SK-N-SH treated with all-trans-retinoic acid at 6 μM for 48 hours (cell line): Measurements from ENCODE around the gene TLCD5.
A peak's percentile ranks its signal among the peaks of the same experiment; 100 is the strongest.

Source experiments
- ATAC-seq: fragments of 200-7000 bp; cut with Tn5 transposase; 3 replicates; pipeline ENCODE4 v1.9.1; 2020; ENCODE audit warnings: mild to moderate bottlenecking, moderate library complexity
- ARNTL ChIP-seq: fragments of 450-650 bp; formaldehyde crosslinking; IDR thresholded peaks from 2 replicates; pipeline ENCODE4 v1.5.0; 2020; ENCODE audit warnings: low read depth, mild to moderate bottlenecking, moderate library complexity, borderline replicate concordance
- BACH2 ChIP-seq: fragments of 250-450 bp; sonication (Bioruptor Pico); IDR thresholded peaks from 2 replicates; pipeline ENCODE4 v1.9.0; 2021; ENCODE audit warnings: mild to moderate bottlenecking, borderline replicate concordance
- CREB5 ChIP-seq: fragments of 250-450 bp; sonication (Bioruptor Pico); IDR thresholded peaks from 2 replicates; pipeline ENCODE4 v1.5.1; 2020; ENCODE audit warnings: low read depth, mild to moderate bottlenecking, moderate library complexity
- CSDC2 ChIP-seq: fragments of 250-450 bp; sonication (Bioruptor Pico); IDR thresholded peaks from 2 replicates; pipeline ENCODE4 v1.5.0; 2020; ENCODE audit warnings: mild to moderate bottlenecking, moderate library complexity
- CSRNP3 ChIP-seq: fragments of 250-450 bp; sonication (Bioruptor Pico); IDR thresholded peaks from 2 replicates; pipeline ENCODE4 v1.5.1; 2021; ENCODE audit warnings: mild to moderate bottlenecking, moderate library complexity
- ESRRG ChIP-seq: fragments of 250-450 bp; sonication (Bioruptor Pico); IDR thresholded peaks from 2 replicates; pipeline ENCODE4 v1.6.1; 2021; ENCODE audit warnings: mild to moderate bottlenecking
- GLIS3 ChIP-seq: fragments of 250-450 bp; sonication (Bioruptor Pico); IDR thresholded peaks from 2 replicates; pipeline ENCODE4 v1.5.0; 2020; ENCODE audit warnings: mild to moderate bottlenecking, moderate library complexity
- ISL1 ChIP-seq: fragments of 250-450 bp; sonication (Bioruptor Pico); IDR thresholded peaks from 2 replicates; pipeline ENCODE4 v2.1.2; 2022; ENCODE audit warnings: mild to moderate bottlenecking, moderate library complexity
- OSR1 ChIP-seq: fragments of 250-450 bp; sonication (Bioruptor Pico); IDR thresholded peaks from 2 replicates; pipeline ENCODE4 v1.8.0; 2022; ENCODE audit warnings: moderate library complexity, mild to moderate bottlenecking, inconsistent platforms
- PATZ1 ChIP-seq: fragments of 250-450 bp; sonication (Bioruptor Pico); IDR thresholded peaks from 2 replicates; pipeline ENCODE4 v1.8.0; 2020; ENCODE audit warnings: mild to moderate bottlenecking, moderate library complexity, borderline replicate concordance
- PPARA ChIP-seq: fragments of 250-450 bp; sonication (Bioruptor Pico); IDR thresholded peaks from 2 replicates; pipeline ENCODE4 v1.5.0; 2020; ENCODE audit warnings: mild to moderate bottlenecking, borderline replicate concordance
- RARB ChIP-seq: fragments of 250-450 bp; sonication (Bioruptor Pico); IDR thresholded peaks from 2 replicates; pipeline ENCODE4 v1.8.0; 2021; ENCODE audit warnings: mild to moderate bottlenecking, moderate library complexity
- SNAI2 ChIP-seq: fragments of 250-450 bp; sonication (Bioruptor Pico); IDR thresholded peaks from 2 replicates; pipeline ENCODE4 v1.5.0; 2020; ENCODE audit warnings: mild to moderate bottlenecking, moderate library complexity
- TCF4 ChIP-seq: fragments of 250-450 bp; sonication (Bioruptor Pico); IDR thresholded peaks from 2 replicates; pipeline ENCODE4 v1.8.0; 2021; ENCODE audit warnings: mild to moderate bottlenecking, moderate library complexity, borderline replicate concordance
- TOX ChIP-seq: fragments of 250-450 bp; sonication (Bioruptor Pico); IDR thresholded peaks from 2 replicates; pipeline ENCODE4 v1.8.0; 2021; ENCODE audit warnings: mild to moderate bottlenecking, moderate library complexity, borderline replicate concordance
- TSHZ2 ChIP-seq: fragments of 250-450 bp; sonication (Bioruptor Pico); IDR thresholded peaks from 2 replicates; pipeline ENCODE4 v1.5.0; 2020; ENCODE audit warnings: mild to moderate bottlenecking, moderate library complexity
- ZC3H10 ChIP-seq: fragments of 250-450 bp; sonication (Bioruptor Pico); IDR thresholded peaks from 2 replicates; pipeline ENCODE4 v1.5.1; 2021; ENCODE audit warnings: mild to moderate bottlenecking, moderate library complexity
- ZFP3 ChIP-seq: fragments of 250-450 bp; sonication (Bioruptor Pico); IDR thresholded peaks from 2 replicates; pipeline ENCODE4 v1.5.0; 2020; ENCODE audit warnings: mild to moderate bottlenecking, moderate library complexity
- ZFP30 ChIP-seq: fragments of 450-650 bp; formaldehyde crosslinking; IDR thresholded peaks from 2 replicates; pipeline ENCODE4 v1.5.0; 2022; ENCODE audit warnings: mild to moderate bottlenecking, moderate library complexity
- ZNF70 ChIP-seq: fragments of 450-650 bp; formaldehyde crosslinking; IDR thresholded peaks from 2 replicates; pipeline ENCODE4 v1.5.0; 2020; ENCODE audit warnings: mild to moderate bottlenecking, moderate library complexity
- ZNF8 ChIP-seq: fragments of 450-650 bp; formaldehyde crosslinking; IDR thresholded peaks from 2 replicates; pipeline ENCODE4 v1.5.0; 2020; ENCODE audit warnings: mild to moderate bottlenecking, moderate library complexity

Gene TLCD5

GRCh38 chr11:120290956-120291355 lies 34.1 kb upstream of the TLCD5 start:
- ATAC-seq = no peak
- TF ChIP-seq CREB5 = no peak
- no peak for TF ChIP-seq ZNF8
- no peak for TF ChIP-seq ARNTL

GRCh38 chr11:120293038-120293800 lies 31.9 kb upstream of the TLCD5 start:
- ATAC-seq = no peak

GRCh38 chr11:120294096-120294495 lies 31.0 kb upstream of the TLCD5 start:
- no peak for TF ChIP-seq TSHZ2 (CRISPR knock-in tag)
- TF ChIP-seq ZC3H10 (CRISPR knock-in tag) = no peak
- TF ChIP-seq ESRRG = no peak
- no peak for TF ChIP-seq SNAI2
- no peak for TF ChIP-seq BACH2 (CRISPR knock-in tag)
- no peak for TF ChIP-seq CREB5
- TF ChIP-seq ZNF70 (CRISPR knock-in tag) = no peak
- TF ChIP-seq PPARA = no peak
- no peak for TF ChIP-seq OSR1
- TF ChIP-seq PATZ1 (CRISPR knock-in tag) = no peak
- no peak for TF ChIP-seq ZFP30 (CRISPR knock-in tag)
- TF ChIP-seq ISL1 (CRISPR knock-in tag) = no peak
- TF ChIP-seq ARNTL = no peak
- TF ChIP-seq, all 23 proteins: peak for 0
- ATAC-seq = no peak

More at GRCh38 chr11:120293038-120293800, 31.9 kb upstream of the TLCD5 start:
- TF ChIP-seq TSHZ2 (CRISPR knock-in tag) (no peak), ZC3H10 (CRISPR knock-in tag) (no peak), TCF4 (CRISPR knock-in tag) (no peak), ISL1 (CRISPR knock-in tag) (no peak), BACH2 (CRISPR knock-in tag) (no peak), GLIS3 (CRISPR knock-in tag) (no peak), ZNF8 (no peak)

GRCh38 chr11:120295099-120295498 lies 30.0 kb upstream of the TLCD5 start:
- peak; percentile 52 for ATAC-seq
- TF ChIP-seq PPARA (no peak), CSRNP3 (CRISPR knock-in tag) (no peak), ZC3H10 (CRISPR knock-in tag) (no peak), CSDC2 (CRISPR knock-in tag) (no peak), TOX (no peak), RARB (CRISPR knock-in tag) (no peak), SNAI2 (peak; percentile 47; the same call in 1 of the 2 replicates), ZFP3 (CRISPR knock-in tag) (no peak), ZFP30 (CRISPR knock-in tag) (no peak), GLIS3 (CRISPR knock-in tag) (no peak), CREB5 (no peak), ARNTL (no peak), TCF4 (CRISPR knock-in tag) (peak; percentile 79), BACH2 (CRISPR knock-in tag) (no peak)
